Osteoblast (primary cell): Measurements from ENCODE around the gene KLHL29. TPM values are rescaled to one million over a fixed set of nuclear protein-coding genes. Genes with fewer than 3 reads are reported as not detected.

Source experiments
- DNase-seq: peaks from one replicate; pipeline ENCODE4 v3.0.0; 2011; ENCODE audit warnings: low spot score, mixed read lengths; ENCODE audit not compliant: insufficient read length; ENCODE audit errors: missing footprints
- H2AFZ ChIP-seq: 2 replicates; pipeline ENCODE4 v1.6.0; 2011; ENCODE audit warnings: mild to moderate bottlenecking, low read length
- H3K27ac ChIP-seq: 2 replicates; pipeline ENCODE4 v1.5.1; 2011; ENCODE audit warnings: mild to moderate bottlenecking, low read depth, low read length, moderate library complexity
- H3K27me3 ChIP-seq: 2 replicates; pipeline ENCODE4 v1.6.0; 2012; ENCODE audit warnings: mild to moderate bottlenecking, control low read depth, inconsistent platforms, low read length, moderate library complexity; ENCODE audit not compliant: insufficient read depth
- H3K36me3 ChIP-seq: 2 replicates; pipeline ENCODE4 v1.5.1; 2011; ENCODE audit warnings: mild to moderate bottlenecking, low read length, control low read depth, moderate library complexity; ENCODE audit not compliant: insufficient read depth
- H3K4me1 ChIP-seq: 2 replicates; pipeline ENCODE4 v1.5.1; 2011; ENCODE audit warnings: mild to moderate bottlenecking, low read length, control low read depth, moderate library complexity; ENCODE audit not compliant: insufficient read depth
- H3K4me2 ChIP-seq: 2 replicates; pipeline ENCODE4 v1.6.0; 2011; ENCODE audit warnings: mild to moderate bottlenecking, low read length; ENCODE audit not compliant: insufficient read depth
- H3K4me3 ChIP-seq: fragments of 200-600 bp; sonication (generic); 3 replicates; pipeline ENCODE4 v1.5.1; 2012; ENCODE audit warnings: mild to moderate bottlenecking, low read length, inconsistent platforms; ENCODE audit not compliant: insufficient read depth
- H3K79me2 ChIP-seq: 2 replicates; pipeline ENCODE4 v1.6.0; 2012; ENCODE audit warnings: mild to moderate bottlenecking, low read length, control low read depth, inconsistent platforms; ENCODE audit not compliant: insufficient read depth
- H3K9me3 ChIP-seq: 2 replicates; pipeline ENCODE4 v1.5.1; 2011; ENCODE audit warnings: low read depth, low read length, control low read depth
- H4K20me1 ChIP-seq: 2 replicates; pipeline ENCODE4 v1.6.0; 2012; ENCODE audit warnings: mild to moderate bottlenecking, low read length, control low read depth; ENCODE audit not compliant: insufficient read depth
- total RNA-seq: library from RNA; depleted of rRNA; stranded (reverse); fragments of >200 nt; gene quantifications from 2 replicates; pipeline ENCODE4 v1.2.3, GENCODE V29; 2012
- TF ChIP-seq, protein P1 (sequence below): IDR thresholded peaks from 2 replicates; pipeline ENCODE4 v1.5.1; 2011; ENCODE audit warnings: mild to moderate bottlenecking, low read depth, low read length, moderate library complexity; ENCODE audit errors: extremely low read depth

Gene KLHL29
- total RNA-seq, 1 donor: 3.3 TPM

DNA sequence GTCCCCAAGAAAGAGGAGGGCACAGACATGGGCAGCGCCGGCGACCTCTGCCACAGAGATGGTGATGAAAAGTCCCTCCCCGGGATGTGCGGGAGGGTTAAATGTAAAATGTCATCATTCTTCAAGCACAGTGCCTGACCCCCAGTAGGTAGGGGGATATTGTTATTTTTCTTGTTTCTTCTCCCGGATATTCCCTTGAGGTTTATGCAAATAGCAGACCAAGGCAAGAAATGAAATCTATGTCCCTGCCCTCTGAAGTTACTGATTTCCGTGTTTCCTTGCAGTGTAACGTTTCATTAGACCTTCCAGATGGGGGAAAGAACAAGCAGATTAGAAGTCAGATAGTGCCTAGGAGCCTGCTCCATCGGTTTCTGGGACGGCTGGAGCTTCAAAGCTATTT, 158.3 kb downstream of the KLHL29 start:
- TF ChIP-seq, protein P1, sequence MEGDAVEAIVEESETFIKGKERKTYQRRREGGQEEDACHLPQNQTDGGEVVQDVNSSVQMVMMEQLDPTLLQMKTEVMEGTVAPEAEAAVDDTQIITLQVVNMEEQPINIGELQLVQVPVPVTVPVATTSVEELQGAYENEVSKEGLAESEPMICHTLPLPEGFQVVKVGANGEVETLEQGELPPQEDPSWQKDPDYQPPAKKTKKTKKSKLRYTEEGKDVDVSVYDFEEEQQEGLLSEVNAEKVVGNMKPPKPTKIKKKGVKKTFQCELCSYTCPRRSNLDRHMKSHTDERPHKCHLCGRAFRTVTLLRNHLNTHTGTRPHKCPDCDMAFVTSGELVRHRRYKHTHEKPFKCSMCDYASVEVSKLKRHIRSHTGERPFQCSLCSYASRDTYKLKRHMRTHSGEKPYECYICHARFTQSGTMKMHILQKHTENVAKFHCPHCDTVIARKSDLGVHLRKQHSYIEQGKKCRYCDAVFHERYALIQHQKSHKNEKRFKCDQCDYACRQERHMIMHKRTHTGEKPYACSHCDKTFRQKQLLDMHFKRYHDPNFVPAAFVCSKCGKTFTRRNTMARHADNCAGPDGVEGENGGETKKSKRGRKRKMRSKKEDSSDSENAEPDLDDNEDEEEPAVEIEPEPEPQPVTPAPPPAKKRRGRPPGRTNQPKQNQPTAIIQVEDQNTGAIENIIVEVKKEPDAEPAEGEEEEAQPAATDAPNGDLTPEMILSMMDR: no peak
- Histone ChIP-seq H3K9me3 (no peaks in the 10 kb centered on the region), H3K4me2 (no peak overlapping the region), H3K4me3 (no peak overlapping the region), H3K27ac (no peak overlapping the region), H2AFZ (no peak overlapping the region), H3K79me2 (no peaks in the 10 kb centered on the region), H3K27me3 (no peaks in the 10 kb centered on the region), H3K36me3 (no peaks in the 10 kb centered on the region), H4K20me1 (peaks cover 11% of the 10 kb centered on the region), H3K4me1 (peaks cover 7% of the 10 kb centered on the region)
- DNase-seq: peak; percentile 42

DNA sequence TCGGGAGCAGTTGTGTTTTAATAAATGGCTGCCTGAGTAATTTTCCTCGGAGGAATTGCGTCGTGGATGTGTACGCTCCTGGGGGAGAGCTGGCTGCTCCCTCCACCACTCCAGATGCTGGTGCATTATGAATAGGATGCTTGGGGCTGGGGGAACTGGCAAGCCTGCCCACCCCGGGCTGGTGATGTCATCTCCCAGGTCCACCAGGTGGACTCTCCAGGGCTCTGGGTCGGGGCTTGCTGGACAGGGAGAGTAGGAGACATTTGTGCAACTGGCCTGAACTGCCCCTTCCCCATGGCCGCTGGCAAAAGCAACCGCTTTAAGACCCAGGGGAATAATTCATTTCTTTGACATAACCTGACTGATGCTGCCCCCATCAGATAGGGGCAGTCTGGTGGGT, 158.7 kb downstream of the KLHL29 start:
- no peak overlapping the region for H3K4me2 ChIP-seq
- TF ChIP-seq, protein P1: no peak
- H3K4me1 ChIP-seq: peaks cover 7% of the 10 kb centered on the region
- peaks cover 11% of the 10 kb centered on the region for H4K20me1 ChIP-seq
- no peaks in the 10 kb centered on the region for H3K79me2 ChIP-seq
- no peak overlapping the region for H3K4me3 ChIP-seq
- H3K27ac ChIP-seq: no peak overlapping the region
- no peak overlapping the region for H2AFZ ChIP-seq
- H3K36me3 ChIP-seq: no peaks in the 10 kb centered on the region
- H3K9me3 ChIP-seq: no peaks in the 10 kb centered on the region
- no peak for DNase-seq
- H3K27me3 ChIP-seq: no peaks in the 10 kb centered on the region

DNA sequence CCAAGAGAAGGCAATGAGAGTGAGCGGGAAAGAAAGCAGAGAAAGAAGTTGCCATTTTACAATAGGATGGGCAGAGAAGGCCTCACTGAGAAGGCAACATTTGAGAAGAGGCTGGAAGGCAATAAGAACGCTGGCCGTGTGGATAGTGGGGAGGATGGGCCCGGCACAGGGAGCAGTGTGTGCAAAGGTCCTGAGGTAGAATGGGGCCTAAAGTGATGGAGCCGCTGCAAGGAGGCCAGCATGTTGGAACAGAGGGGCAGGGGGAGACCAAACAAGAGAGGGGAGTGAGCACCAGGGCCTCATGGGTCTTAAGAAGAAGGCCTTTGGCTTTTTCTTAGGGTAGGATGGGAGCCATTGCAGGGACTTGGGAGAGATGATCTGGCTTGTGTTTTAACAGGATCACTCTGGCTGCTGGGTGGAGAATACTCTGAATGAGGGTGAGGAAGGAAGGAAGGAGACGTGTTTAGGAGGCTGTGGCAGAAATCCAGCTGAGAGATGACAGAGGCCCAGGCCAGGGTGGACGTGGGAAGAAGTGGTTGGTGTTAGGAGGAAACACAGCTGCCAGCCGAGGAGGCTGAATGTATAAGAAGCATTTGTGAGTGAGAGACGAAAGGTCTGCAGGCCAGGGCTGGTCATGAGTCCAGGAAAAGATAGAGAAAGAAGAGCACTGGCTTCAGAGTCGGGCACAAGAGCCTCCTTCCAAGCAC, 159.8 kb downstream of the KLHL29 start:
- Histone ChIP-seq H2AFZ (no peak overlapping the region), H3K9me3 (no peaks in the 10 kb centered on the region), H3K79me2 (no peaks in the 10 kb centered on the region), H3K36me3 (no peaks in the 10 kb centered on the region), H3K27me3 (no peaks in the 10 kb centered on the region), H3K27ac (no peak overlapping the region), H3K4me3 (no peak overlapping the region), H3K4me2 (no peak overlapping the region), H3K4me1 (peaks cover 8% of the 10 kb centered on the region), H4K20me1 (peaks cover 8% of the 10 kb centered on the region)
- TF ChIP-seq, protein P1: no peak
- peak; percentile 62 for DNase-seq

DNA sequence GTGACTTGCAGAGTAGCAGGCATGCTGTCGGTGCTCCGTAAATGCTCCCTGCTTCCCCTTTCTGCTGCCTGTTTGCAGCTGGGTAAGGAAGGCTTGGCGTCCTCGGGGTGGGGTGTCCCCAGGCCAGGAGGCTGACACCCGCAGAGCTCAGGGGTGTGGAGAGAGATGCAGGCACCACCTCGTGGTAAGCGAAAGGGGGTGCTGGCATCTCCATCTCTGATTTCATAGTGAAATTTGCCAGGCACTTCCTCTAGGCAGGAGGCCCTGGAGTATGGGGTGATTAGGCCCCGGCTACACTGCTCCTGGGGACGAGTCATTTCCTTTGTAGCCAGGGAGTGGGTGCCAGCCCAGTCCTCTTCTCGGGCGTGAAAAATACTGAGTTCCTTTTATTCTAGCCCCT, 160.4 kb downstream of the KLHL29 start:
- H3K79me2 ChIP-seq: no peaks in the 10 kb centered on the region
- peaks cover 5% of the 10 kb centered on the region for H4K20me1 ChIP-seq
- H2AFZ ChIP-seq: no peak overlapping the region
- H3K4me1 ChIP-seq: peaks cover 13% of the 10 kb centered on the region
- H3K9me3 ChIP-seq: no peaks in the 10 kb centered on the region
- TF ChIP-seq, protein P1: no peak
- H3K27ac ChIP-seq: no peak overlapping the region
- H3K4me3 ChIP-seq: no peak overlapping the region
- peak; percentile 73 for DNase-seq
- no peaks in the 10 kb centered on the region for H3K36me3 ChIP-seq
- H3K27me3 ChIP-seq: no peaks in the 10 kb centered on the region
- no peak overlapping the region for H3K4me2 ChIP-seq
